SH-SY5Y (cell line): ENCODE results near the gene KLHL26.

Experiments
- GATA2 ChIP-seq: IDR thresholded peaks from 2 replicates; pipeline ENCODE4 v1.6.1; 2011; ENCODE audit warnings: mild to moderate bottlenecking, low read depth, low read length
- GATA3 ChIP-seq: IDR thresholded peaks from 2 replicates; pipeline ENCODE4 v1.6.1; 2011; ENCODE audit warnings: low read depth, mild to moderate bottlenecking, low read length, moderate library complexity

Gene KLHL26

GRCh38 chr19:18647371-18647767, 10.5 kb downstream of the KLHL26 start:
- TF ChIP-seq GATA3 (no peak), GATA2 (no peak)

DNA sequence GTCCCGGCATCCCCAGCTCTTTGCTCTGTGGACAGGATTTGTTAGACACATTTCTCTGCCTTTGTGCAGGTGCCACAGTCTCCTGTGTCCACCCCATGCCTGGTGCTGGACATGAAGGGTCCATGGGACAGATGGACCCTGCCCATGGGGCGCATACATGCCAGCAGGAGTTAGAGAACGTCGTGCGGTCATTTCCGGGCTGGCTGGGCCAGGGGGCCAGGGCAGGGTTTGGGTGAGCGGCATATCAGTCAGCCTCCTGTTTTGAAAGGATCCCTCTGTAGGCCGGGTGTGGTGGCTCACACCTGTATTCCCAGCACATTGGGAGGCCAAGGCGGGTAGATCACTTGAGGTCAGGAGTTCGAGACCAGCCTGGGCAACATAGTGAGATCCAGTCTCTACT, 11.0 kb downstream of the KLHL26 start:
- TF ChIP-seq GATA3 = no peak
- TF ChIP-seq GATA2 = no peak

GRCh38 chr19:18648973-18649315, 12.1 kb downstream of the KLHL26 start:
- TF ChIP-seq GATA3 = no peak
- no peak for TF ChIP-seq GATA2

DNA sequence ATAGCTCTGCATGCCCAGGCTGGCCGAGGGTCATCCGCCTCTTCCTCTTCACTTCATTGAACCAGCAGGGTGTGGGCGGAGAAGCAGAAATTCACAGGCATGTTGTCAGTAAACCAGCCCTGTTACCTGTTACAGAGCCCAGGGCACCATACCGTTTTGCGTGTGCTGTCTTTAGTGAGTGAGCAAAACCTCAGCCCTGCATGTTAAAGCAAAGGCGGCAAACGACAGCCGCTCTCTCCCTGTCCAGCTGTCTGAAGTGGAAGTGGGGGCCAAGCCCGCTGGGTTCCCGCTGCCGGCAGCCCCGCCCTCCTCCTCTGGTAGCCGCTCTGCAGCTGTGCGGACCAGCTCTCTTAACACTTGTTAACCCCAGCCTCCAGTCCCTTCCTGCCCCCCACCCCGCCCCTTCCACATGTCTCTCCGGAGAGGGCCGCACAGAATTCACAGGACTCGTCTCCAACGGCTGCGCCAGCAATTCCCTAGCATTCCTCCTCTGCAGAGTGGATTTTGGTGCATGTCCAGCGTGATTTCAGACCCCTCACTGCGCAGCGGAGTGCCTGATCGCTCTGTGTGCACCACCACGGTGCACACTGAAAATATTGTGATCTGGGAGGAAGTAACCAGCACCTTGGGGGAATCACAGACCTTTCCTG, 12.7 kb downstream of the KLHL26 start:
- no peak for TF ChIP-seq GATA3
- no peak for TF ChIP-seq GATA2

DNA sequence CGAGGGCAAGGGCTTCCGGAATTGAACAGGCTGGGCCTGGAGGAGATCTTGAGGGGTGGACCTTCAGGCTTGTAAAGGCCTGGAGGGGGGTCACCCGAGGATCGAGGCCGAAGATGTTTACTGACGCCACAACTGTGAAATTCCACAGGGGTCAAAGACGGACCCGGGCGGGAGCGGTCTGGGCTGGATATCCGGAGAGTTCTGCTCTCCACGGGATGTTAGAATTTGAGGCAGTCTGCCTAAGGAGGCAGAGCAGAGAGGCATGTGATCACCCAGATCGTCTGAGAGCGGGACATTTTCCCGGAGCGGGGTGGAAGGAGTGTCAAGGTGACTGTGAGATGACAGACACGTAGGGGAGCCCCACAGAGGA, 13.2 kb downstream of the KLHL26 start:
- TF ChIP-seq GATA3 (no peak), GATA2 (no peak)

- TF ChIP-seq GATA3 = no peak
- no peak for TF ChIP-seq GATA2
Measured at GRCh38 chr19:18650468-18651041, 13.7 kb downstream of the KLHL26 start.

- no peak for TF ChIP-seq GATA2
- no peak for TF ChIP-seq GATA3
Measured at GRCh38 chr19:18651300-18651699, 14.5 kb downstream of the KLHL26 start.

DNA sequence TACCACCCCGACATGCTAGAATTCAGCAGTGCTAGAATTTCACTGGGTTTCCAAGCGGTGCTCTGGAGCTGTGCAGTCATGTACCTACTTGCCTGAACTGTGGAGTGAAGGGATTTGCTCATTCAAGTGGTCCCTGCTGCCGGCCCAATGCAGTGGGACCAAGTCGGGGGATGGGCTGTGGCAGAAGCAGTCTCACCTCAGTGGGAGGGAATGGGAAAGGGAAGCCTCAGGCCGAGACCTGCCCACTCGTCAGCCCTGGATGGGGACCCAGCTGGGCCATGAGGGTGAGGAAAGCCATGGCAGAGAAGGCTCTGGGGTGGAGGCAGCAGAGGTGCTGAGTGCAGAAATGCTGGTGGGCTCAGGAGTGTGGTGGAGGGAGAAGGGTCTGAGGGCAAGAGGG, 14.9 kb downstream of the KLHL26 start:
- TF ChIP-seq GATA2 = no peak

- TF ChIP-seq GATA3 (no peak), GATA2 (no peak)
Measured at GRCh38 chr19:18653853-18654252, 17.0 kb downstream of the KLHL26 start.

- TF ChIP-seq GATA3 (no peak), GATA2 (no peak)
Measured at GRCh38 chr19:18654469-18654868, 17.6 kb downstream of the KLHL26 start.

DNA sequence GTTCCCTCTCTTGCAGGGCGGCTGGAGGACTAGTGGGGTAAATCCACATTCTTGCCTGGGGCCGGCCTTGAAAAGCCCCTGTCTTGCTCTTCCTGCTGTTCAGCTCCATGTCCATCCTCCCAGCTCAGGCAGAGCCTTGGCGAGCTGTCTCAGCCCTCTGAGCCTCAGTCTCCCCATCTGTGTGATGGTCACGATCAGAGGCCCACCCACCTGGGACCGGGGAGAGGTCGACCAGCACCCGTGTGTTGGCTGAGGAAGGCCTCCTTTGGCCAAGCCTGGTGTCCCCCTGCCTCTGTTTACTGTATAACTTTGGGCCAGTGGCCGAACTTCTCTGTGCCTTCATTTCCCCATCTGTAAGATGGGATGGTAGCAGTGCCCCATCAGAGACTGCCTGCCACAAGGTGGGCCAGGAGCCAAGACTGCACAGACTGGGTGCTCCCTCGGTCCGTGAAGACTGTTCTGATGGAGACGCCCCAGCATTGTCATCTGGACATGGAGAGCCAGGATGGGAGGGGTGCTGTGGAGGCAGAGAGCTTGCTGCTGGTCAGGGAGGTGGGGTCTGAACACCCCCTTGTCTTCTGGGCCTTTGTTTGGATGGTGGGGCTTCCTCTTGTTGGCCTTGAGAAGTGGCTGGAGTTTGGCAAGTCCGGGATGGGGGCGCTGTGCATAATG, 18.5 kb downstream of the KLHL26 start:
- TF ChIP-seq GATA3 = no peak
- TF ChIP-seq GATA2 = no peak

DNA sequence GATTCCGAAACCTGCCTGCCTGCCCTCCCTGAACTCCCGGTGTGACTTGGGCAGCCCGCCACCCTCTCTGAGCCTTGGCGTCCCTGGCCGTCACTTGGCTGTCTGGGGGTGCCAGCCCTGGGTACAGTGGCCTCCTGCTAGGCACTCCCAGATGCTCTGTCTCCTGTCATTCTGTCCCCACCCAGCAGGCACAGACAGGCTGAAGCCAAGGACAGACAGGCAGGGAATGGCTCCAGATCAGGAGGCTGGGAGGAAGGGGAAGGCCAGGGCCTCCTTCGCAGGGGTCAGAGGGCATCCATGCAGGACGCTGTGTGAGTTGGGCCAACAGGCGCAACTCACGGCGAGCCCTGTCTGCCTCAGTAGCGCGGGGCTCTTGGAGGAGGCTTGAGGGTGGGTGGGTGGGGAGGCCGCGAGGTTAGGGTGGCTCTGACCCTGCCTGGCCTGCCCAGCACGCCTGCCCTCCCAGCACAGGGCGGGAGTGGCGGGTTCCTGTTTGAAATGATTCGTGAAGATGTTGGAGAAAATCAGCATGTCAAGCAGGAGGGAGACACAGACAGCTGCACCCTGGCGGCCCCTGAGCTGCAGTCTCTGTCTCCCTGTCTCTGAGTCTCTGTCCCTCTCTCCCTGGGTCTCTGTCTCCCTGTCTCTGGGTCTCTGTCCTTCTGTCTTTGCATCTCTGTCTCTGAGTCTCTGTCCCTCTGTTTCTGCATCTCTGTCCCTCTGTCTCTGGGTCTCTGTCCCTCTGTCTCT, 19.7 kb downstream of the KLHL26 start:
- TF ChIP-seq GATA2 = no peak

DNA sequence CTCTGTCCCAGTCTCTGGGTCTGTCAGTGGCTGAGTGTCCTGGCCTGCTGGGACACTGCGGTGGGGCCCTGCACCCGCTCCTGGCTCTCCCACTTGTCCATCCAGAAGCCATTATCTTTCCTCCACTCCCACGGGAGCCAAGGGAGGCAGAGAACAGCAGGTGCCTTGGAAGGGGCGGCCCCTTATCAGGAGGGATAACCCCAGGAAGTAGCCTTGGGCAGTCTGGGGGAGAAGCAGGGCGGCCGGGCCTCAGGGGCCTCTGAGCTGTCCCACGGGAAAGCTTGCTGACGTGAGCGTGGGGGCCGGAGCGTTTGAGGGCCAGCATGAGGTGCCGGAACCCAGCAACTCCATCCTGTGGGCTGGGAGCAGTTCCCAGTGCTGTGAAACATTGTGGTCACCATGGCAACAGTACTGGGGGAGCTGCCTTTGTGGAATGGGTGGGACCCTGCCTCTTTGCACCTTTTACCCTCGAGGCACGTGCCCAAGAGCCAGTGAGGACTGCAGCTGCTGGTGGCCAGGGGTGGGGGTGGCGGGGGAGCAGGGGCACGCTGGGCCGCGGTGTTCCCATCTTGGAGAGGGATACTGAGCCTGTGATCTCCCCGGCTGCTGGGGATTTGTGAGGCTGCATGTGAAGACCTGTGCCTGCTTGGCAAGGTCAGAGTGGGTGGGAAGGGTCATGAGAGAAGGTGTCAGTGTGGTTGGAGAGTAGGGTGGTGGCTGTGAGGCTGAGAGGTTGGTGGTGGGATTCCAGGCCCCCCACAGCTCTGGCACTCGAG, 20.9 kb downstream of the KLHL26 start:
- TF ChIP-seq GATA3 = no peak
- TF ChIP-seq GATA2 = no peak

- TF ChIP-seq GATA3 = no peak
- TF ChIP-seq GATA2 = no peak
Measured at GRCh38 chr19:18658366-18658855, 21.6 kb downstream of the KLHL26 start.
